HK-2 (cell line): ENCODE data around the gene KRT1.

ENCODE experiments used
- DNase-seq: peaks from one replicate; pipeline ENCODE4 v3.0.0-alpha.2; 2018; ENCODE audit not compliant: unreplicated experiment

Gene KRT1

DNA sequence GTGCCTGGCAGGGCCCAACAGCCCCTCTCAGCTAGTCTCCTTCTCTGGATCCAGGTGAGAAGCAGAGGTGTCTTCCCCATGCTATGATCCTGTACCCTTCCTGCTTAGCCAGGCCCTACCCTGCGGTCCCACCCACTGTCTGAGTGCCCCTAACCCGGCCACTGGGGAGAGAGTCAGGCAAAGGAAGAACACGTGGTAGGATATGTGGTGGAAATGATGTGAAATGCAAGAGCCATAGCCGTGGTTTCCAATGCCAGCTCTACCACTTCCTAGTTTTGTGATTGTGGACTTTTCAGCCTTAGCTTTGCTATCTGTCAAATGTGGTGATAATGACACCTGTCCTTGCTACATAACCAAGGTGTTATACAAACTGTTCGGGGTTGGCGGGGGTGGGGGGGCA lies 44.0 kb downstream of the KRT1 start:
- DNase-seq, result no peak

GRCh38 chr12:52634266-52635056 lies 45.7 kb downstream of the KRT1 start:
- no peak for DNase-seq

DNA sequence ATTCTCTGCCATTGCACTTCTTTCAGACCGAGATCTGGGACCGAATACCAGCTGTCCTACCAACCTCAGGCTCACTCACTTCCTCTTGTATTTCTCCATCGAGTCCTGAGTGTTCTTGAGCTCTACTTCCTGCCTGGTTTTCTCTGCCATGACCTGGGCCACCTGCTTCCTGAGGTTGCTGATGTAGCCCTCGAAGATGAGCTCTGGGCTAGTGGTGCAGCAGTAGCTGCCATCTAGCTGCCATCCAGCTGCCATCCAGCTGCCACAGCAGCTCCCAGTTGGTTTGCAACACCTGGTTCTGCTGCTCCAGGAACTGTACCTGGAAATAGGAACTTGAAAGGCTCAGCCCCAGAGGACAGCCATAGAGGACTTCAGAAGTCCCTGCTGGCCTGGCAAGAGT lies 46.8 kb downstream of the KRT1 start:
- no peak for DNase-seq

GRCh38 chr12:52632656-52633055 lies 47.6 kb downstream of the KRT1 start:
- DNase-seq, result no peak

GRCh38 chr12:52631676-52632459 lies 48.3 kb downstream of the KRT1 start:
- no peak for DNase-seq

- no peak for DNase-seq
These were observed 48.9 kb downstream of the KRT1 start for GRCh38 chr12:52631264-52631663.

DNA sequence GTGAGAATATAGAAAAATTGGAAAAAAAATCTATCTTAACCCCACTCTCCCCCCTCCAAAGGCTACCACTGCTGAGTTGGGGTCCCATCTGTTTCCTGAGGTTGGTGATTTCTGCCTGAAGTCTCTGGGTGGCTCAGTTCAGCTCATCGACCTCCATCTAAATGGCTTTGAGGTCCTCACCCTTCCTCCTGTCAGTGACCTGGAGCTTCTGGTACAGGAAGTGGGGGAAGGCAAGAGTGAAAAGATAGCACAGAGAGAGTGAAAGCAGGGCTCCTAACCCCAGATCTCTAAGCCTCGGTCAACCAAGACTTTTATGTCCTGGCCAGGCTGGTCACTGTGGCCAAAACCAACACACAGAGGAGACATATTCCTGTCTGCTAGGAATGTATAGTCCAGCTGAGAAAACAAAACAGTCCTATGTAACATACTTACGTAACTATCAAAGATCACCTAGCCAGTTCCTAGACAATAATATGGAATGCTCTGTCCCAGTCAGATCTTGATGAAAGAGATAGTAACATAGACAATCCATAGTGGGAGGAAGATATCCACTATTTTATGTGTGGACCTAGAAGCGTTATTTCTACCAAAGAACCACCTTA lies 49.5 kb downstream of the KRT1 start:
- no peak for DNase-seq

- no peak for DNase-seq
These were observed 50.2 kb downstream of the KRT1 start for GRCh38 chr12:52630008-52630500.

GRCh38 chr12:52629281-52630007 lies 50.8 kb downstream of the KRT1 start:
- no peak for DNase-seq

DNA sequence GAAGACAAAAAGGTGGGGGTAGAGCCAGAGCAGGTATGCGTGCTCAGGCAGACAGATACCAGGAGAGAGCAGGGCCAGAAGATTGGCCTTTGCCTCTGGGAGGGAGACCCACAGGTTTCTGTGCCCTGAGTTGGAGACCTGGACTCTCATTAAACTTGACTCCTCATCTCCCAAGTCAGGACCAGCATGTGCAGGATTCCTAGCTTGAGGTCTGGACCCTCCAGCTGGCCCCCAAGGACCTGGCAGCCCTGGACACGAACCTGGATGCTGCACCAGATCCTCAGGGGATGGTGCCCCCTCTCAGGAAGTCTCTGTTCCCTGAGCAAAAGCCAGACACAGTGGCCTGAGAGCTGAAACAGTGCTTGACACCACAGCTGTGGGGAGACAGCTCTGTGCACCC lies 51.4 kb downstream of the KRT1 start:
- no peak for DNase-seq

- no peak for DNase-seq
These were observed 52.1 kb downstream of the KRT1 start for GRCh38 chr12:52628111-52628507.

DNA sequence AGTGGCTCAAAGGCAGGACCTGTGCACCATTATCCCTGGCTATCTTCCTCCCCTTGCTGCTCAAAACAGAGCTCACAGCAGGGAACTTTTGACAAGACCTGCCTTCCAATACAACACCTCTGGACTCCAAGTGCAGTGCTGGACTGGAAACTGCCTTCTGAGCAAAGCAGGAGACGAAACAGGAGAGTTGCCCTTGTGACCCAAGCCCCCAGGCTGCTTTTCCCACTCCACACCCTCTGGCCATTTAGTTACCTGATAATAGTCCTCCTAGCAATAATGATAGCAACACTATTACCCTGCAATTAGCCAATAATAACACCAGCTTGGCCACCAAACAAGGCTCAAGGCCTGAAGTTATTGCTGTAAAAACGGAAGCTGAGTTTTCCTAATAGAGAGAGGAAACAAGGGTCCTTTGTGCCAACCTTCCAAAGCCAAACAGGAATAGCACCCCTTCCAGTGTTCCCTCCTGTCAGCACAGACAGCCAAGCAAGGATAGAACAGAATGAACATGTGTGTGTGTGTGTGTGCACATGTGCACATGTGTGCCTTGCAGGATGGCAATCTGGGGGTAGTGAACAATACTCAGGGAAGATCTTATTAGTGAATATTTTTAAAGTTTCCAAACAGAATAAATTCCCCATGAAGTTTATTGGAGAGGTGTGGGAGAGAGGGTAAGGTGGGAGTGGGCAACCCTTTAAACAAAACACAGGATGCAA lies 52.7 kb downstream of the KRT1 start:
- DNase-seq, result no peak
